C4-2B (cell line): Measurements from ENCODE around the gene BIRC6.

ENCODE experiments used
- ZFX ChIP-seq: fragments of 450-650 bp; IDR thresholded peaks from 2 replicates; pipeline ENCODE4 v1.6.1; 2017
- TF ChIP-seq, protein P1 (sequence below): fragments of 450-650 bp; conservative IDR thresholded peaks from 2 replicates; pipeline ENCODE4 v1.5.1; 2017; ENCODE audit warnings: mild to moderate bottlenecking

DNA sequence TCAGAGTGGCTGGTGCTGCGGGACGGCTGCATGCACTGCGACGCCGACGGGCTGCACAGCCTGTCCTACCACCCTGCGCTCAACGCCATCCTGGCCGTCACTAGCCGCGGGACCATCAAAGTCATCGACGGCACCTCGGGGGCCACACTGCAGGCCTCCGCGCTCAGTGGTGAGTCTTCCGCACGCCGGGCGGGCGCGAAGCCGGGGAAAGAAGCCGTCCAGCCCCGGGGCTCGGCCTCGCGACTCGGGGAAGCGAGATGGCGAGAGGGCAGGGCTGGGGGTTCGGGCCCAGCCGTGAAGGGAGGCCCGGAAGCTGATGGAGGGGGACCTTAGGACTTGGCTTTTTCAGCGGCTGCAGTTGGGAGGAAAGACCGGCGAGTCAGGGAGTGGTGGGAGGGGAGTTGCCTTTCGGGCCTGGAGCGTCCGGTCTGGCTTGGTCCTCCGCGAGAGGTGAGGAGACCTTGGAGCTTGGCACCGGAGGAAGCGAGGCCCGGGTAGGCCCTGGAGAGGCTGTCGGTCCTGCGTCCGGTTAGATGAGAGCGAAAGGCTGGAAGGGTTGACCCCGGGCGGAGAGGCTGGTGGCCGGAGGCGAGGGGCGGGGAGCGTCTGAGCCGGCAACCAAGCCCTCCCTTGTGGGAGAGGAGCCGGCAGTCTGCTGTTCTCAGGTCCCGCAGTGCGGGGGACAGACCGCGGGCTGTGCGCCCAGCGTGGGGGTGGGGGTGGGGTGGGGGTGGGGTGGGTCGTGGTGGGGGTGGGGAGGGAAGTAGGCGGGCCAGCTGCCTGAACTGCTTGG, 691 bp downstream of the BIRC6 start:
- TF ChIP-seq, protein P1, sequence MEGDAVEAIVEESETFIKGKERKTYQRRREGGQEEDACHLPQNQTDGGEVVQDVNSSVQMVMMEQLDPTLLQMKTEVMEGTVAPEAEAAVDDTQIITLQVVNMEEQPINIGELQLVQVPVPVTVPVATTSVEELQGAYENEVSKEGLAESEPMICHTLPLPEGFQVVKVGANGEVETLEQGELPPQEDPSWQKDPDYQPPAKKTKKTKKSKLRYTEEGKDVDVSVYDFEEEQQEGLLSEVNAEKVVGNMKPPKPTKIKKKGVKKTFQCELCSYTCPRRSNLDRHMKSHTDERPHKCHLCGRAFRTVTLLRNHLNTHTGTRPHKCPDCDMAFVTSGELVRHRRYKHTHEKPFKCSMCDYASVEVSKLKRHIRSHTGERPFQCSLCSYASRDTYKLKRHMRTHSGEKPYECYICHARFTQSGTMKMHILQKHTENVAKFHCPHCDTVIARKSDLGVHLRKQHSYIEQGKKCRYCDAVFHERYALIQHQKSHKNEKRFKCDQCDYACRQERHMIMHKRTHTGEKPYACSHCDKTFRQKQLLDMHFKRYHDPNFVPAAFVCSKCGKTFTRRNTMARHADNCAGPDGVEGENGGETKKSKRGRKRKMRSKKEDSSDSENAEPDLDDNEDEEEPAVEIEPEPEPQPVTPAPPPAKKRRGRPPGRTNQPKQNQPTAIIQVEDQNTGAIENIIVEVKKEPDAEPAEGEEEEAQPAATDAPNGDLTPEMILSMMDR = no peak
- TF ChIP-seq ZFX = peak; percentile 88
